ENCODE data around the gene PTTG1.

PTTG1 gene

DNA sequence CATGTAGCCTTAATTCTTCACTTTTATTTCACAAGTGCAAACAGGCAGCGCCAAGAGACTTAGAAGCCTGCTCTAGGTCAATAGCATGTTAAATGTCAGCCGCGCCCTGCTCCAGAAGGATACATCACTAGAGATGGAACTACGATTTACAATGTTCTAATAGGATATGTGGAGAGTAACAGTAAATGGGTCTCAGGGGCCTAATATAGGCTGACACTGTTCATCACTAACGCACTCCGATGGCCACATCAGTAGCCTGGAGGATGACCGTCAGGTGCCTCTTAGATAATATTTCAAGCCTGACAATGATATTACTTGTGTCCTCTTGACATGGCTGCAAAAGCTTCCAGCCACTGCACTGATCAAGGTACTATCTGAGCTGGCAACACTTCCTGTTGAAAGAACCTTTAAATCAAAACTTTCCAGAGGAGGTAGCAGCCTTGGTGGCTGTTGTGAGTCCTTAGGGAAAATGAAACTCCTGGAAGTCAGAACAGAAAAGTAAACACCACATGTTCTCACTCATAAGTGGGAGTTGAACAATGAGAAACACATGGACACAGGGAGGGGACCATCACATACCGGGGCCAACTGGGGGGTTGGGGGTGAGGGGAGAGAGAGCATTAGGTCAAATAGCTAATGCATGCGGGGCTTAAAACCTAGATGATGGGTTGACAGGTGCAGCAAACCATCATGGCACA, 35.0 kb downstream of the PTTG1 start:
- no peak for DNase-seq

DNA sequence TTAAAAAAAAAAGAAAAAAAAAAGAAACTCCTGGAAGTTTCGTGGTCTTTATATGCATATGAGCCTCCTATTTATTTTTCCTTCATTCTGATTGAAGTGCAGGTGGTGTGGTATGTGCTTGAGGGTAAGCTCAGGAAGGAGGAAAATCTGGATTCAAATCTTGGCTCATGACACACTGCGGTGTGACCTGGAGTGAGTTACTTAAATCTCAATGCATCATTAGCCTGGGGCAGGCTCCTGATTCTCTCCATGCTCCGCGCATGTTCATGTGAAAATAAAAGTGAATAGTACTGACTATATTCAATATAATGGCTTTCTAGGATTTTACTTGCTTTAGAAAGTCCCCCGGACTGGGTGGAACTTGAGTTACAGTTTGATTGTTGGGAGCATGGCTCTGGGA, 35.6 kb downstream of the PTTG1 start:
- no peak for DNase-seq

DNA sequence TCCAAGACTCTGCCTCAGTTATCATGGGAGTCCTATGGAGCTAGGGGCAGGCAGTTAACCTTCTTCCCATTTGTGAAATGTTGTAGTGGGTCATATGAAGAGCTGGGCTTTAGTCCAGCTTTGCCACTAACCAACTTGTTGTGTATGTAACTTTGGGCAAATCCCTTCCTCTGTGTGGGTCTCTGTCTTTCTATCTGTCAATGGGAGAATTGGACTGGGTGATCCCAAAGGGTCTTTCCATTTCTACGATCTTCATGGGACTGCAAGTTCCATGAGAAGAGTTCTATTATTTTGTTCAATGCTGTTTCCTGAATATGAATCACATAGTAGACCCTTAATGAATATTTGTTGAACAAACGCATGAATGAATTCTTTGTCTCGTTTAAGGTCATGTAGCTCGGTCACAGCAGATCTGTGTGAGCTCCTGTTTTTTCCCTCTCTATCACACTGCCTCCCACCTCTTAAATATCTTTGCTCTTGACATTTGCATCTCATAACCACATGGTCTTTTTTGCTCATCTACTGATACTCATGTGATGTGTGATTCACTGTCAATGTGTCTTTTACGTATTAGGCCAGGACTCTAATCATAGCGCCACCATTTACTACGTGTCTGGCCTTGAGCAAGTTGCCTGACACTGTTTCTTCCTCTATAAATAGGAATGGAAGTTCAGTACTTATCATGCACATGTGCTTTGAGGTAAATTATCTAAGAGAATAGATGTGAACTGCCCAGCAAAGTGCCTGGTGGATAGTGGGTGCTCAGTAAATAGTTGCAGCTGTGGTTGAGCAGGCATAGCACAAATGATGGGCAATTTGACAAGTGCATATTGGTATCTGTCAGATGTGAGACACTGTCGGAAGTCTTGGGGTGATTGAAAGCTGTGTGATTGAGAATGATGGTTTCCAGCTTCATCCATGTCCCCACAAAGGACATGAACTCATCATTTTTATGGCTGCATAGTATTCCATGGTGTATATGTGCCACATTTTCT, 37.4 kb downstream of the PTTG1 start:
- DNase-seq, result no peak

DNA sequence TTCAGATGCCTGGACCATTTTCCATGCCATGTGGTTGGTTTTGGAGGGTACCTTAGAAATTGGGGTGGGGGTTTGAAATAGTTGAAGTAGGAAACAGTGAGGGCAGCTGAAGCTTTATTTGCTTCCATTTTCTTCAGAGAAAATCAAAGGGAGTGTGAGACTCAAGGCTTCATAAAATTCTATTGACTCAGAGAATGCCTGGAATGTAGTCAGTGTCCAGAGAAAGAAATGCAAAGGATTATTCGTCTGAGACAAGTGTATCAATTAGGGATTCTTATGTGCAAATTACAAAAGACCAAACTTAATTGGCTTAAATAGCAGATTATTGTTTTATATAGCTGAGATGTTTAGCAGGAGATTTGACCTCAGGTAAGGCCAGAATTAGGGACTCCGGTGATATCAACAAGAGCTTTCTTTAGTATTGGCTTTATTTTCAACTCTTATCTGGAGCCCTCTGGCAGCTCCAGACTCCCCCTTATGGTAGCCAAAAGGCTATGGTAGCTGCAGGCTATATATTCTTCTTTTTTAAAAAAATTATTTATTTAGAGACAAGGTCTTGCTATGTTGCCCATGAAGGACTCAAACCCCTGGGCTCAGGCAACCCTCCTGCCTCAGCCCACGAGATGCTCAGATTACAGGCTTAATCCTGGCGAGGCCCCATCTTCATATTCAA, 38.9 kb downstream of the PTTG1 start:
- DNase-seq, result no peak

DNA sequence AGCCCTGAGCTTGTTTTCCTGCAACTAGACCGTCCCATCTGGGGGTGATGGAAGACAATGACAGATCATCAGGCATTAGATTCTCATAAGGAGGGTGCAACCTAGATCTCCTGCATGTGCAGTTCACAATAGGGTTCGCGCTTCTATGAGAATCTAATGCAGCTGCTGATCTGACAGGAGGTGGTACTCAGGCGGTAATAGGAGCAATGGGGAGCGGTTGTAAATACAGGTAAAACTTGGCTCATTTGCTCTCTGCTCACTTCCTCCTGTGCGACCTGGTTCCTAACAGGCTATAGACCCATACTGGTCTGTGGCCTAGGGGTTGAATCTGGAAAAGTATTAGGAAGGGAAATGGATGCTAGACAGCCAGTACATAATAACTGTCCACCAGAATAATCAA, 39.7 kb downstream of the PTTG1 start:
- no peak for DNase-seq

DNA sequence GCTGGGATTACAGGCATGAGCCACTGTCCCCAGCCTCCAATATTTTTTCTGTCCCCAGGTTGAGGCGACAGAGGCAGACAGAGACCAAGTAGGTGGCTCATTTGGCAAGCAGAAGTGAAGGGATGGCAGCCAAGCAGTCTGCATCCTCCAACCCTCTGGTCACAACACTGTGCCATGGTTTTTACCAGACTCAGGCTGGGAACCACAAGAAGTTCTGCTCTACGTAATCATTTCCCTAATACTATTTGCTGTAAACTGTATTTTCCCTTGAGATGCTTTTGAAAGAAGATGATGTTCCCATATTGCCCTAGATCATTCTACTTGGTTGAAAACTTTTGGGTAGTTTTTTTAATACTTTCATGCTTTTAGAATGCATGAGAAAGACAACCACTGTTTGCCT, 40.5 kb downstream of the PTTG1 start:
- DNase-seq, result no peak

DNA sequence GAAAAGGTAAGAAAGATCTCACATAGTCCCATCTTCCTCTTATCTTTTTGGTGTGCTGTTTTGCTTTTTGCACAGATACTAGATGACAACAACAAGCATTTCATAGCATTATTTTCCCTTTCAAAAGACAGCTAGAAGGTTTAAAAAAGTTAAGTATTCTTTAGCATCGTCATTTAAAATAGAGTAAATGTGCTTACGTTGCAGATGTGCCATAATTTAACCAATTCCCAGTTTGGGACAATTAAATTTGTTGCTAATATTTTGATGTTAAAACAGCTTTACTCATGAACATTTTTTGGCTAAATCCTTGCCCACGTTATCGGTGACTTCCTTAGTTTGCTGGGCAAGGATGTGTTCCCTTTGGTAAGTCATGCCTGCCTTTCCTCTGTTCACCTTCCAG, 41.6 kb downstream of the PTTG1 start:
- no peak for DNase-seq

DNA sequence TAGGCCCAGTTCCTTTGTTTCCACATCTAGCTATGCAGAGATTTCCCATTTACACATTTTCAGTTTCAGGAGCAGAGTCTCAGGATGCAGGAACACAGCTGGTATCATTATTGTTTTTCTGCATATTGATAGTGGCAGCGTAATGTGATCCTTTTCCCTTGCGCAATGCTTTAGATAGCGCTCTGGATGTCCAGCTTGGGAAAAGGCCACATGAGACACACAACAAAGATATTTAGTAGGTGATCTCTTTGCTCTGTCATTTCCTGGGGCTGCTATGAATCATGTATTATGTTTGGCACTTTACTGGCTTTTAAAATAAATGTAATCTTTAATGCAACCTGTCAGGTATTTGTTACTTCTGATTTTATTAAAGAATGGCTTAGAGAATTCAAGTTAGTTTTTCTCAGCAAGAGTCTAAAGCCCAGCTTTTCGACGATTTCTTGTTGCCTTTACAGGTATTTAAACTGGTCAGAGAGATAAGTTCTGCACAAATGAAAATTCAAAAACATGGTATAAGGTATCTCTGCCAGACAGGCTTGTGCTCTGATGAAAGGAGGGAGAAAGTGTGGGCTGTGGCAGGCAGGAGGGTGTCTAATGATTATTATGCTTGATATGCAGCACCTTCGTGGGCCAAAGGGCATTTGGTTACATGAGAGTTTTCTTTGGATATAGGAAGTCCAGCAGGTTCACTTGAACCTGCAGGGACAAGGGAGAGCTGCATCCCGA, 42.2 kb downstream of the PTTG1 start:
- no peak for DNase-seq

DNA sequence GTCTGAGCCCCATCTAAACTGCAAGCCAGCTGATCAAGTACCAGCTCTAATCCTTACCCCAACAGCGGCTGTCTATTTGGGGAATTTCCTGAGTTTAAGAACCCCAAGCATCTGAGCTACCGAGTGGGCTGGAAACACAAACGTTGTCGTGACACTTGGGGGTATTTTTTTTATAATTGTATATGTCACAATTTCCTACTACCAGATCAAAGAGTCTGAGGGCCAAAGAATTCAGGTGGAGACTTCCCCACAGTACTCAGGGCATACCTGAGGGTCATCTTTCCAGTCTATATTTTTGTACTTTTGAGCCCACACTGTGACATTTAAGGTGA, 42.8 kb downstream of the PTTG1 start:
- DNase-seq, result no peak

DNA sequence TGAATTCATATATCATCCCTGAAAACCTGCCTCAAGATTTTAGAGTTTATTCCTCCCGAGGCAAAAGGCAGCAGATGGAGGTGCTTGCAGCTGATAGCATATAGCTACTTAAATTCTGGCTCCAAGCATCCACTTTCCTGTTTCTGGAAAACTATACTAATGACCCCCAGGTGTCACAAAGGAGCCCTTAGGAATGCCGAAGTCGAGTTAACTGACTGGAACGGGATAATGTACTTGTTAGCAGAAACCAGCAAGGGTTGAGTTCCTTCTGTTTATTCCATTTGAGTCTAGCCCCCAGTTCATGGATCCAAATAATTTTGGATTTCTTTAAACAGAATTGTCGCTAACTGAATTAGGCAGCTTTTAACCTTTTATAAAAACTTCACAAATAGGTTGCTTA, 44.5 kb downstream of the PTTG1 start:
- DNase-seq, result no peak

DNA sequence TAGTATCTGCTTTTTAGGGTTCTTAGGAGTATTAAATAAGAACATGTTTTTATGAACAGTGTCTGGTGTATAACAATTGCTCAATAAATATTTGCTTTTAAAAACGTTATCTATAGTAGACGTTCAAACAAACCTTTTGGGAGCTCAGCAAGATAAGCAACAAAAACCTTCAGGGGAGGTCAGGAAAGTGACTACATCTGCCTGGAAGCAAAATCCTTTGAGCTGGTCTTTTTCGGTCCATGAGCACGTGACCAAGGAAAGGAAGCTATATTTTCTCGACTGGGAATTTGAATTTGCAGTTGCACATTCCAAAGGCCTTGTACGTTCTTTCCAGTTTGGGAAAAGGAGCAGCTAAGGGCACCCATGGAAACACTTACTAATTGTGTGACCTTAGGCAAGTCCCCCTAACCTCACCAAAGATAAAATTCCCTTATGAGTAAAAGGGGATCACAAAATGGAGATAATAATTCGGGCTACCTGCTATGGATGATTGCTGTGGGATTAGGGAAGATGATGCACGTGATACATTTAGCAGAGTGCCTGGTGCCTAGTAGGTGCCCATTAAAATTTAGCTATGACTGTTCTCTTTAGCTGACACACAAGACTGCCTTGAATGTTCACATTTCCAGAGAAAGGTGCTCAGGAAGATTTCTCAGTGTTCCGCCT, 45.4 kb downstream of the PTTG1 start:
- DNase-seq, result no peak

DNA sequence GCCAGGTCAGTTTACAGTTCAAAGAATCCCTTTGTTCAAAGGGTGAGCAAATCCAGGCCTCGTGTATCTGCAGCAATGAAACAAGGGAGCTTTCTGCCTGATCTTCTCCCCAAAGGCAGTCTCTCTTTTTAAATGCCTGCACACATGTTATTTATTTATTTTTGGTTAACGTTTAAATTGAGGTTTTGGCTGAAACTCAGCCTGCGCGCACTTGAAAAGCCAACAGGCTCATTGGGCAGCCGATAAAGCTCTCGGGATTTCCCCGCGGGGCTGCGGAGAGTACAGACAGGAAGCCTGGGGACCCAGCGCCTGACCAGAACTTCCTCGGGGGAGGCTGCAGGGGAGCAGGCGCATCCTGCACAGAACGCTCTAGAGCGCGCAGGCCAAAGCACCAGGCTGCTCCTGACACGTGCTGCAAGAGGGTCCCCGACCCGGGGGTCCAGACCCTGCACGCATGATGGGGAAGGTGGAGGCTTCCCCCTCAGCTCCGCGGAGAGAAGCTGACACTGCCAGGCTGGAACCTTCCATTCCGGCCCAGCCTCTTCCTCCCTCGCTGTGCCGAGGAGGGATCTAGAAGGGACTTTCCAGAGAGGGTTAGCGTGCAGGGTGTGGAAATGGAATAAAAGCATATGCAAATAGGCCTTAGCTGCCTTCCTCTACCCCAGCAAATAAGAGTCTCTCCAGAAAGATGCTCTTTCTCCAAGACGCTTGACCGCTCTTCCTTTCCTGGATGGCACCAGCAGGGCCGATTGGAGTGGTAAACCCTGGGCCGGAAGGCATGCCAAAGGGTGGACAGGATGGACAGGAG, 46.1 kb downstream of the PTTG1 start:
- DNase-seq, result peak; percentile 91

DNA sequence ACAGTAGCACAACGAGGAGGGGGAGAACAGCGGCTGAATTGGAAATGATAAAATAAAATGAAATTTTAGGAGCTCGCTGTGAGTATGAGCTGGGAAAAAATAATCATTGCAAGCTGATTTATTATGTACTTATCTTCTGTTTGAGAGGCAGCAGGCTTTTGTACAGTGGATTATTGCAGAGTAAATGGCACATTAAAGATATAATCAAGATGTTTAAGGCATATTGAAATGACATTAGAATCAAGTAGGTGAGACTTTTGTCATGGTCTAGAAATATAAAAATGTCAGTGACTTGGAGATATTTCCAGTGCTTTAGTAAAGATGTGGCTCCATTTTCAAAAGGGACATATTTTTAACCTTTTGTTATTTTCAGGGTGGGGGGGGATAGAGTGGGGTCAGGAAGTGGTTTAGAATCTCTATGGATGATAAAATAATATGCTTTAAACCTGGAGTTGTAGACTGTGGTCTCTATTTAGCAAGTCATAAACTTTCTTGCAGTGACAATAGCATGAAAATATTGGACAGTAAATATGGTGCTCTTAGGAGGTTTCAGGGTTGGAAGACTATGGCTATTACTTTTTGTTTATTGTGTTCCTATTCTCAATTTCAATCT, 46.8 kb downstream of the PTTG1 start:
- no peak for DNase-seq

DNA sequence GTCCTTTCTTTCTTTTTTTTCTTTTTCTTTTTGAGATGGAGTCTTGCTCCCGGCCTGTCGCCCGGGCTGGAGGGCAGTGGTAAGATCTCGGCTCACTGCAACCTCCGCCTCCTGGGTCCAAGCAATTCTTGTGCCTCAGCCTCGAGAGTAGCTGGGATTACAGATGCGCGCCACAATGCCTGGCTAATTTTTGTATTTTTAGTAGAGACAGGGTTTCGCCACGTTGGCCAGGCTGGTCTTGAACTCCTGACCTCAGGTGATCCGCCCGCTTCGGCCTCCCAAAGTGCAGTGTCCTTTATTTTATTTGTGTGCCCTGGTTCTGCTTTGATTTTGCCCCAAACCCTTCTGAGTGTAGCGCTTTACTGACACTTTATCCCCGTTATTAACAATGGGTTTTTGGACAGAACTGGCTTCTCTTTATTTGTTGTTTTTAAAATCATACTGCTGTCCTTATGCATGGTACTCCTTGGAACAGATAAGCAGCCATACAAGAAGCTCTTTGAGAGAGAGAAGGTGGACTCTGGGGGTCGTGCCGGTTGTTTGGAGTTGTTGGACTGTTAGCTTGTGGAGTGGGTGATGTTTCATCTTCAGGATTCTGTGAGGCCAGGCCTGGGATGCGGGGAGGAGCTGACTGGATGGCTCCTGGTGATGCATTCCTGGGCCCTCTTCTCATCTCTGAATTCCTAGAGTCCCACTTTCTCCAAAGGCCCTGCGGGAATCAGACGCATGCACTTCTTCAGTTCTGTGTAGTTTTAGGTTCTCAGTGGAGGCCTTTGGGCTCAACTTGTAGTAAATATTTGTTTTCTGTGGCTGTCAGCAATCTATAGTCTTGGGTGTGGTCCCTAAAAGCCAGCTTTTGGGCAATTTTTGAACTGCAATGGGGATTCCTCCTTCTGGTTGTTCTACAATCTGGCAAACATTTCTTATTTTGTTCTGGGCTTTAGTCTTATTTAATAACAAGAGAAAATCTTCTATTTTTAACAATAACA, 47.8 kb downstream of the PTTG1 start:
- DNase-seq, result no peak

DNA sequence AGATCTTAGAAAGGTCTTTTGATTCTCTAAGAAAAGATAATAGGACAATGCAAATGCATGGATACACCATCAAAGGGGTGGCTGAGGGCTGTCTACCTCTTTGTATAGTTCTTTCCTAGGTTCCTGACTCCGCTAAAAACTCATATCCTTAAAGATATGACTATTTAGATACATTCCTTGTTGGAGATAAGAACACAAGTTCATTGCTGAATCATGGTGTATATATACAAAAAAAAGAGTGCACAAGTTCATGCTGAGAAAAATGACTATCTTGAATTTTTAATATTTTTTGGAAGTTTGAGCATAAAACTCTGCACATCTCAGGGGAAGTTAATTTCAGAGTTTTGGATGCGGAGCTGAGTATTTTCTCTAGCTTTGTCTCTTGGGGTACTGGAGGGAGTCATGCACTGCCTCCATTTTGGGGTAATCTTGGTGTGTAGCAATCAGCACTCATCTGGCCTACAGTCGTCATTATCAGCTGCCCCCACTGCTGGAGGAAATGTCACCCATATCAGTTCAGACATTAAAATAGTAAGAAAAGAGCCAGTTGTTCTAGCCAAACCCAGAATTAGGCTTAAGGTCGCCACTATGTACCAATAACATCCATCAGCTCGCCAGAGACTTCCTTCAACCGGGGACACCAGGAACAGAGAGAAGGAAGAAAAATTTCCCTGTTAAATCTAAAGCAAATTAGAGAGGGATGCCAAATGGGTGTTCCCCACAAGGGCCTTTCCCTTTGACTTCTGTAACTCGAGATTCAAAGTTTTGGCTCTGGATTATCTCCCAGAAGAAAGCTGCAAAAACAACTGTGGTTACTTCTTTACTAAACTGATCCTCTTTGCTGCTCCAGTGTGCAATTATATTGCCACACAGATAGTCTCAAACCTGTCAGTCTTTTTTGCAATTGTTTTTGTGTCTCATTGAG, 49.0 kb downstream of the PTTG1 start:
- no peak for DNase-seq

DNA sequence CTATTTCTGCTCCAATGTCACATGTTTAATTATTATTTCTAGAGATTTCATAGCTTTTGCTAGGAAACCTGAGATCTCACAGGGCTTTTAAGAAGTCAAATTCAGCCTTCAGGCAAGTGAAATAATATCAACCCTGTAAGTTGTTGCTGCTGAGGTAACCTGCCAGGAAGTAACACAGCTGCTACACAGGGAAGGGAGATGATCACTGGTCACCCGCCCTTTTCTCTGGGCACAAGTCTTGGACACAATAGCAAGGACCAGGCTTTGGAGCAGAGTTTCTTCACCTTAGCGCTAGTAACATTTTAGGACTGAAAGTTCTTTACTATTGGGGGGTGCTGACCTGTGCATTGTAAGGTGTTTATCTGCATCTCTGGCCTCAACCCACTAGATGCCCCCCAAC, 50.1 kb downstream of the PTTG1 start:
- DNase-seq, result no peak

DNA sequence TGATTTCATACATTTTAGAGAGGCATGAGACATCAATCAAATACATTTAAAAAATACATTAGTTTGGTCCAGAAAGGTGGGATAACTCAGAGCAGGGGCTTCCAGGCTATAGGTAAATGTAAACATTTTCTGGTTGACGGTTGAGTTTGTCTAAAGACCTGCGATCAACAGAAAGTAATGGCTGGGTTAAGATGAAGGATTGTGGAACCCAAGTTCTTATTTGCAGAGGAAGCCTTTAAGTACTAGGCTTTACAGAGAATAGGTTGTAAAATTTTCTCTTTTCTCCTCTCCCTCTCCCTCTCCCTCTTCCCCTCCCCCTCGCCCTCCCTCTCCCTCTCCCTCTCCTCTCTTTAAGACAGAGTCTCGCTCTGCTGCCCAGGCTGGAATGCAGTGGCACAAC, 50.8 kb downstream of the PTTG1 start:
- DNase-seq, result no peak

DNA sequence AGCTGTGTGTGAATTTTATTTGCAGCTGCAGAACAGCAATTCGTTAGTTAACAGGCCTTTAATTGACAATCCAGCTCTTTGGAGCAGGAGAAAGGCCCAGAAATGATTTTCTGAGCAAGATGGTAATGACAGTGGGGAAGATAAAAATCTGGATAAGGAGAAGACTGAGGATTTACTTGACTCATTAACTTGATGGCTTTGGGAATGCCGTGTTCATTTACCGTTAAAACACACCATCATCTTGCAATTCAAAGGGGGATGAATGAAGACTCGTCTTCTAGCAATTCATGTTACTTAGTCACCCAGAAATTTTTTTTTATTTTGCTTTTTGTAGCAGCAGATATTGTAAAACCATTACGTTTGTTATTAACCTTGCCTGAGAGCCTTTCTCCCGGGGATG, 52.0 kb downstream of the PTTG1 start:
- no peak for DNase-seq

DNA sequence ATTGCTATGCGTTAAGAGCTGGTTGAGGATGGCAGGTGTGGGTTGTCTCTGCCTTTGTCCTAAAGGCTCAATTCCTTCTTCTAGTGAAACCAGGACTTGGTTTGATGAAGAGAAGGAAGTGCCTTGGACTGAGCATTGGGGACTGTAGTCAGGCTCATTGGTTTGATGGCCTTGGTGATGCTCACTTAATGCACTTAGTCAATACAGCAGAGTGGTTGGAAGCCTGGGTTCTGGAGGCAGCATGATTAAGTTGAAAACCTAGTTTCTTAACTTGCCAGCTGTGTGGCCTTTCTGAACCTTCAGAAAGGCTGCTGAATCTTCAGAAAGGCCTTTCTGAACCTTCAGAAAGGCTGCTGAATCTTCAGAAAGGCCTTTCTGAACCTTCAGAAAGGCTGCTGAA, 52.4 kb downstream of the PTTG1 start:
- DNase-seq, result no peak

Measured in NK-92 treated with Interleukin-12 subunit alpha and Interleukin-12 subunit beta, amount 100 ng/mL, for 24 hours (cell line).